Activated CD8-positive, alpha-beta memory T cell treated with anti-CD3 and anti-CD28 coated beads, Interleukin-2, amount 50 U/mL, for 48 hours (primary cell): ENCODE data around the gene PPP1R14C.
"Not testable (repeated sequence)": the region's sequence is repeated elsewhere in the genome, so short reads cannot be mapped to it uniquely, and the experiment has no call there.

Source experiments
- DNase-seq: peaks from one replicate; pipeline ENCODE4 v3.0.0-alpha.2; 2020

The PPP1R14C gene

DNA sequence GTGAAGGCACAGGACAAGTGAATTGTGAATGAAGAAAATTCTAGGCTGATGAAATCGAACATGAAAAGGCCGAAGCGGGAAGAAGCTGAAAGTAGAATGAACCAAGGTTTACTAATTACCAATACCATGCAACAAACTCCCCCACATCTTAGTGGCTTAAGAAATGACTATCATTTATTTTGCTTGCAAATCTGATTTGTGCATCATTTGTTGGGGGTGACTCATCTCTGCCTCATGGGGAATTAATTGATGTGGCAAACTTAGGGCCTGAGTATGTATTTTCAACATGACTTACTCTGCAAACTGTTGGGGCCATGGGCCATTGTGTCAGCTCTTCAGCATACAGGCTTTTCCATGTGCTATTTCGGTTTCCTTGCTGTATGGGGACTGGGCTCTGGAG is 26.8 kb downstream of the PPP1R14C start:
- DNase-seq = no peak

DNA sequence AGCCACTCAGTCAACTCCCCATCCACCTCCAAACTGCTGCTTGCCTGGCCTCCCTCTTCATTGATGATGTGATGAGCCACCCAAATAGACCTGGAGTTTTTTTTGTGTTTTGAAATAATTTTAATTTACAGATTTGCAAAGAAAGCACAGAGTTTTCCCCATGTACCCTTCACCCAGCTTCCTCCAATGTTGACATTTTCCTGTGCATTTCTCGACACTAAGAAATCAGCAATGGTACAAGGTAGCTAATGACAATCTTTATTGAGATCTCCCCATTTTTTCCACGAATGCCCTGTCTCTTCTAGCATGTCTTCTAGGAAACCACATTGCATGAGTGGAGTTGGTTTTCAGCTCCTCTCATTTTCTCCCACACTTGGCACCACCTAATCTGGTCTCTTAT is 30.1 kb downstream of the PPP1R14C start:
- no peak for DNase-seq

DNA sequence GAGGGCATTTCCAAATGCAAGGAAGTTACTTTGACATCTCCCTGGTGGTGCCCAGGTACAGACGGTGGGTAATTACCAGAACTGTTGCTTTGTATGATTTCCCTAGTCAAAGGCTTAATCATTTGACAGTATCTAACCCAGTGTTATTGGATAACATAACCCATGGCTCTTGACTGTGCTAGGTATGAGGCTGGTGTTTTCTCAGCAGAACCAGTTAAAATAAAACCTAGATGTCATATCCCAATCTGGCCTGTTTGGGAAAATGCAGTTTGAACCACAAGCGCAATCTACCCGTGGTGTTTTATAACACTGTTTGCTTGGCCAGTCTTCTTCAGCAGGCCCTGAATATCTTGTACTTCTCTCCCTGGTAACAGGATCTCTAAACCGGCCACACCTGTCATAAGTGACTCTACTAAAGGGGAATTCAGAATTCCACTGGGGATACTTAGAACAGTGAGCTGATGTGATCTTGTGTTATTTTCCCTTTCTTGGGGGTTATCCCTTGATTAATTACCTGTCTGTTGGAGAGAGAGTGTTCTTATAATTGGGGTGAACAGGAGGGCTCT is 32.8 kb downstream of the PPP1R14C start:
- no peak for DNase-seq

DNA sequence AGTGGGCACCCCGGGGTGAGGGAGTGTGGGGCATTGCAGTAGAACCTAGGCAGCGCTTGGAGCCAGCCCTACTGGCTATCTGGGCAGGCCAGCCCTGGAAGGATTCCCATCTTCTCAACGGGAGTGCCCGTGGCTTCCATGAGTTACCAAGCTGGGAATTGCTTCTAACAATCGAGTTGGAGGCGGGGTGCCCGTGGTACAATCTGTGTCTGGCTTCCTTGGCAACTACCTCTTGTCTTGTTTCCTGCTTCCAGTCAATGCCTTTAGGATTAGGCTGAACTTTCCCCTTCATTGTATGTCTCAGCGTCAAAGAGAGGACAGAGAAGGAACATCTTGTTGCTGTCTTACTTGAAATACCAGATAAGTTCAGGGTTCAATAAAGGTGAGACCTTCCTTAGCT is 33.3 kb downstream of the PPP1R14C start:
- no peak for DNase-seq

DNA sequence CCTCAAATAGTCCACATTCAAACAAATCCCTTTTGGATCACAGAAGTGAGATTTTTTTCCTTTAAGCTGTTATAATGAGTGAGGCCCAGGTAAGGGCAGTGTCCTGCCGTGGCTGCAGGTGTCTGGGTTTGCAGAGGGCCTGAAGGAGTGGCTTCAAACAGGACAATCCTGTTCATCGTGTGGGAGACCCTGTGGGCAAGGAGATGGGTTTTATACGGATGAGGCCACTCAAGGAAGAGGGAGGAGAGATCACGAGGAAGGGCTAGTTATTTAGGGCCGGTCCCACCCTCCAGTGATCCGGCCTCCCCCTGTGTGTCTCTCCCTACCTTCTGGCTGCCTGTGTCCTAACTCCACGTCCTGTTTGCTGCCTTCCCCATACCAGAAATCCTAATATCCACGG is 33.8 kb downstream of the PPP1R14C start:
- no peak for DNase-seq

DNA sequence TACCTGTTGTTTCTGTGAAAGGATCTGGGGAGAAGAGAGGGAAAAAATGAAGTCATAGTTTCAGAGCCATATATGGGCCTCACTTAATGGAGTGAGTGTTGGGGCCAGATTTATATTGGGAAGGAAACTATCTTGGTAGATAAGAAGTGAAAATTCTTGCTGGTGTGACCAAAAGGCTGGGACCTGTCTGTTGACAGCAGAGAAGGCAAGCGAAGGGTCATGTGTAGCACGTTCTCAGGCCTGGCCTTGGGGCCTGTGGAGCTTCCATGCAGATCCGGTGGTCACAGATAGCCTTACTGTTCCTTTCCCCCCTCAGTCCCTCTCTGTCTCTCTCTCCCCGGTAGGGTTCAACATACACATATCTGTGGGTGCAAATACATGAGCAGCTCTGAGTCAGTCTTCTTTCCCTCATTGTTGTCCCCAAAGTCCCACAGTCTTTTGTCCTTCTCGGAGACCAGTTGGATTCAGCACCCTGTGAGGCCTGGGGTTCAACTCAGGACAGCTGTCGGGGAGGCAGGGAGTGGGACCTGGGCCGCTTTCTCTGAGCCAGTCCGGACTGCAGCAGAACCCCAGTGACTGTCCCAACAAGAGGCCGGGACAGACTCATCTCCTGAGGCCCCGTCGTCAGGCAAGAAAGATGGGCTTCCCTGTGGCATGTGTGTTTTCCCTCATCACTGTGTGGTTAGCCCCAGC is 34.6 kb downstream of the PPP1R14C start:
- no peak for DNase-seq

DNA sequence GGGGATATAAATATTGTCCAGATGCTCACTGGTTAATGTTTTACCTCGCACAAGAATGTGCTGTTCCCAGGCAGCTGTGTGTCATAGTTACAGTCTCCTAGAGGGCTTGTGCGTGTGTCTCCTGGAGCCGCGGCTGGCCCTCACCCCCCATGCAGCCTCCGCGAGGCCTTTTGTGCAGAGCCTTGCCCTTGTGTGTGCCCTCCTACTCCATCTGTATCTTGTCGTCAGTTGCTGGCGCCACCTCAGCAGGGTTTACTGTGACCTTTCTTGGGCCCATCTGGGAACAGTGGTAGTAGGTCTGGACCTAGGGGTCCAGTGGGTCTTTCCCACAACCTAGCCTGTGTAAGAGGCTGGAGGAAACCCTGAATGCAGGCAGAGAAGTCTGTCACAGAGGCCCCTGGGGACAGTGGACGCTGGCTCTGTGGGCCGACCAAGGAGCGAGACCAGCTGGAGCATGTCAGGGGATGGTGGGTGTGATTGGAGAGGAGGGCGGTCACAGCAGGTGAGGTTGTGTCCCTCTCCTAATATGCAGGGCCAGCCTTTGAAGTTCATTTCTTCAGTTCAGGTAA is 35.2 kb downstream of the PPP1R14C start:
- DNase-seq = no peak

DNA sequence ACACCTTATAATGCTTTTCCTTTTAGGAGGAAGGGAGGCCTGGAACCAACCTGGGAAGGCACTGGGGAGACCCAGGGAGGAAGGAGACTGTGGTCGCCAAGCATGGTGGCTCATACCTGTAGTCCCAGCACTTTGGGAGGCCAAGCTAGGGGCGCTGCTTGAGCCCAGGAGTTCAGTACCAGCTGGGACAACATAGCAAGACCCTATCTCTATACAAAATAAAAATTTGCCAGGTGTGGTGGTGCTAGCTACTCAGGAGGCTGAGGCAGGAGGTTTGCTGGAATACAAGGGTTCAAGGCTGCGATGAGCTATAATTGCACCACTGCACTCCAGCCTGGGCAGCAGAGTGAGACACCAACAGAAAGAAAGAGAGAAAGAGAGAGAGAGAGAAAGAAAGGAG is 36.2 kb downstream of the PPP1R14C start:
- no peak for DNase-seq

DNA sequence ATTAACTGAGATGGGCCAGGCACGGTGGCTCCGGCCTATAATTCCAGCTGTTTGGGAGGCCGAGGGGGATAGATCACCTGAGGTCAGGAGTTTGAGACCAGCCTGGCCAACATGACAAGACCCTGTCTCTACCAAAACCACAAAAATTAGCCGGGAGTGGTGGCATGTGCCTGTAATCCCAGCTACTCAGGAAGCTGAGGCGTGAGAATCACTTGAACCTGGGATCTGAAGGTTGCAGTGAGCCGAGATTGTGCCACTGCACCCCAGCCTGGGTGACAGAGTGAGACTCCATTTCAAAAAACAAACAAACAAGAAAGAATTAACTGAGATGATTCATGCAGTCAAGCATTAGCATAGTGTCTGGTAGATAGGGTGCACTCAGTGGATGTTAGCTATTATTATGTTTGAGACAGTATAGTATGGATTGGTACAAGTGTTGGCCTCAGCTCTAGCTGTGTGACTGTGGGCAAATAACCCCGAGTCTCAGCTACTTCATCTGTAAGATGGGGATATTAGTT is 37.1 kb downstream of the PPP1R14C start:
- not testable (repeated sequence) for DNase-seq

DNA sequence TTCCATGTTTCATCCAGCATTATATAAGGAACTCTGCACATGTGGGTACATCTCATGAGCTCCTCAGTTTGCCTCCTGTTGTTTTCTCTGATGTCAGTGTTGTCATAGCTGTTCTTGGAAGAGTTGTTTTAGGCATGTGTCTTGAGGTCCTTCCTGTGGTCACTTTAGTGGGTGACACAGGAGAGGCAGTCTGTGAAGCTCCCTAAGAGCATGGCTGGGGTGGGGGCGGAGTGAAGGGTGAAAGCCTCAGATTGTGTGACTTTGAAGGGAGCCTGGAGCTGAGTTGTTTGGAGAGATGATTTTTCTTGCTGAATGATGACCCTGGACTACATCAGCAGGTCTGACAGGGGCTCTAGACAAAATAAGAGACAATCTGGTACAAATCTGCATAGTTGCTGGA is 37.7 kb downstream of the PPP1R14C start:
- DNase-seq = no peak

DNA sequence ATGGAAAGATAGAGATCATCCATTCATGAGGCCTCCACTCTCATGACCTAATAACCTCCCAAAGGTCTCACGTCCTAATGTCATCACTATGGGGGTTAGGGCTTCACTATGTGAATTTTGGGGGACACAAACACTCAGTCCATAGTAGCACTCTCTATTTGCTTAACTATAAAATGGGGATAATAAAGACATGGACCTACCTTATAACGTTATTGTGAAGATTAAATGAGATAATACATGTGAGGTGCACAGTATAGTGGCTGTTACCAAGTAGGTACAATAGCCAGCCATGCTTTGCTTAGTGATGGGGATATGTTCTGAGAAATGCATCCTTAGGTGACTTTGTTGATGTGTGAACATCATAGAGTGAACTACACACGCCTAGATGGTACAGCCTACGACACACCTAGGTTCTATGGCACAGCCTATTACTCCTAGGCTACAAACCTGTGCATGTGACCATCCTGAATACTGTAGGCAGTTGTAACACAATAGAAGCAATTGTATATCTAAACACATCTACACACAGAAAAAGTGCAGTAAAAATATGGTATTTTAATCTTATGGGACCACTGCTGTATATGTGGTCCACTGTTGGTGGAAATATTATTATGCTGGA is 39.7 kb downstream of the PPP1R14C start:
- no peak for DNase-seq

DNA sequence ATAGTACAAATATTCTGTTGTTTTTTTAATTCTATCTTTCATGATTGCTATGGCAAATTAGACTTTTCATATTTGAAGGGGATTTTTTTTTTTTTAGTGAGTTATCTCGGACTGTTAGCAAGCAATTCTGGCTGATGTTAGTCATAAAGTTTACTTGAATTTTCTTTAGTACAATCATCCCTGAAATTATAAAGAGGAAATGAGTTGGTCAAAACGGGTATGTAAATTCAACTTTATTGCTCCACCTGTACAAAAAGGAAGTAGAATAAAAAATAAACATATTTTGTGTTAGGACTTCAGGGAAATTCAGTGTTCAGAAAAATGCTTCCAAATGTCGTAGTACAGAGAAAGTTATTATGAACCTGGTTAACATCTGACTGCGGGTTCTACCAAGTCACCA is 40.3 kb downstream of the PPP1R14C start:
- DNase-seq = no peak

DNA sequence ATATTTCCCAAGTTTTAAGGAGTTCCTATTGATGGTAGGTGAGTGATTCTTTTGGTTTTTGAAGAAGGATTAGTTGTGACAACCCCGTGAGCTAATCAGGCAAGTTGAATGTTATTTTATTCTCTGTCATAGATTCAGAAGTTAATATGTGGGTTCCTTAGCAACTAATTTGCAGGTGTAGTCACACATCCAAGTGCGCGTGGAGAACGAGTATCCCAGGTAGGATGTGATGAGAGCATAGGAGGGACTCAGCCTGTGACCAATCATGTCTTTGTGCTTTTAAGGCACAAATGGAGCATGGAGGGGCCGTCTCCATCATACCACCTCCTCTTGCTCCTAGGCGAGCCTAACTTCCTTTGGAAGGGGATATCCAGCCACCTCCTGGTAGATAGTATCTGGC is 41.1 kb downstream of the PPP1R14C start:
- DNase-seq = no peak

DNA sequence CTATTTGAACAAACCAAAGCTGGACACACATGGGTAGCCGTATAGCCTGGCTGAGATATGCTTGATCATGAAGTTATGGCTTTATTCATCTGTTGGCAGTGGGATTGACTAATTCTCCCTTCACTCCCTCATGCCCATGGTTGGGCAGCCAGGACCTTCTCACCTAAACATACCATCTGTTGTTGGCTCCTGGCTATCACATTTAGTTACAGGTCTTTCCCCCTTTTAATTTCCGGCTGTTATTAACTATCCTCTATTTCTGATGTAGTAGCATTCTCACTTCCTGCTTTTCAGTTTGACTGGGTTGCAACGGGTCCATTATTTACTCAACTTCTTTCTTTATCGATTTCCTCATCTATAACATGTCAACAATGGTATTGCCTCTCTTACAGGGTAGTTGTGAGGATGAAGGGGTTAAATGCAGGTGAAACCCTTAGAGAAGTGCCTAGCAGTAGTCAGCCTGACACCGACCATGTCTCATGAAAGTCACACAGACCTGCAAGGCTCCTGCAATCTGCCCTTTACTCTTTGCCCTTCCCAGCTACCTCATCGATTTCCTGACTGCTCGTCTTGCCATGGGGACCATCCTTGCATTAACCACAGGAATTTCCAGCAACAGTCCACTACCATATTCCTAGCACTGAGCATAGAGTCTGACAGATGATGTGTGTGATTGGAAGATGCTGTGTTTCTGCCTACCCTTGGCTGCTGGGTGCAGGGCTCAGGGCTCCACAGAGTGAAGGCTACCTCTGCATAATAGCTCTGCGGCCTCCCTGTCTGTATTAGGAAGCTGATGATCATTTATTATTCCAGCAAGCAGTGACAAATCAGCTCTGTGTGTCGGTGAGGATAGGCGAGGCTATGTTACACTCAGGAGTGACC is 42.2 kb downstream of the PPP1R14C start:
- no peak for DNase-seq

DNA sequence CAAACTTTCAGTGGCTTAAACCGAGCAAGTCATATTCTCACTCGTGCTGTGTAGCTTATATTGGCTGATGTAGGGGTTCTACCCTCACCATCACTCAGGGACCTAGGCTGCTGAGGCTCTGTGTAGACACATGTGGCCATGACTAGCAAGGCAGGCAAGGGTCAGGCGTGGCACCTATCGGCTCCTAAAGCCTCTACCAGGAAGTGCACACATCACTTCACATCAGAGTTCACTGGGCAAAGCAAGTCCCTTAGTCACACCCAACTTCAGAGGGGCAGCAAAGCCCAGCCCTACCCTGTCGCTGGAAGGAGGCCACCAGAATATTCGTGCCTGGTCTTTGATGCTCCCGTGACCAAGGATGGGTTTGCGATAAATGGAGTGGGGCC is 42.9 kb downstream of the PPP1R14C start:
- DNase-seq = no peak

DNA sequence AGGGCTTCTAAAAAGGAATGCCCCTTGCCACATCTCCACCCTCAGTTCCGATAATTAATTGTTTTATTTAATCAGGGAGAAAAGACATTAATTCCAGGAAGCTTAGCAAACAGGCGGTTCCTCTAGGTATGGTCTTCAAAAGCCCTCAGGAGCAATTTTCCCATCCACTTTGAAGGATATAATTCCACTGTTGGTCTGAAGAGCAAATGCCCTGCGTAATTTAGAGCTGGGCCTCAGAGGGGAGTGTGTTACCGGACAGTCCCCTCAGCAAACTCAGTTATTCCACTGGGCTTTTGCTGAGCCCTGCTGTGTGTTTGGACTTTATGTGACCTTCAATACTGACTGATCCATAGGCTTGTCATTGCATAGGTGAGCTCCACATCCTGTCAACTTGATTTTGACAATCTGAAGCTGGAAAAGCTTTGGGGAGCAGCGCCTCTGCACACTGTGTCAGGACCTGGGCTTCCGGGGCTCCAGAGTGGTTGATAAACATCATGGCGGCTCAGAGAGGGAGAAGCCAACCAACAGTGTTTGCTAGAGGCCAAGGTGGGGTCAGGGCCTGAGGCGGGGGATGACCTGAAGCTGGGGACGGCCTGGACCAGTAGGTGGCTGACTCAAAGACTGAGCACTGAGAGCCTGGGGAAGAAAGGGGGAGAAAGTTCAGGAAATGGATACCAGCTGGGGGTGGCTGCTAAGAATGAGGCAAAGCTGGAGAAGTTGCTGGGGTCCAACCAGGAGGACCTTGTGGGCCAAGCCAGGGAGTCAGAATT is 43.5 kb downstream of the PPP1R14C start:
- no peak for DNase-seq

DNA sequence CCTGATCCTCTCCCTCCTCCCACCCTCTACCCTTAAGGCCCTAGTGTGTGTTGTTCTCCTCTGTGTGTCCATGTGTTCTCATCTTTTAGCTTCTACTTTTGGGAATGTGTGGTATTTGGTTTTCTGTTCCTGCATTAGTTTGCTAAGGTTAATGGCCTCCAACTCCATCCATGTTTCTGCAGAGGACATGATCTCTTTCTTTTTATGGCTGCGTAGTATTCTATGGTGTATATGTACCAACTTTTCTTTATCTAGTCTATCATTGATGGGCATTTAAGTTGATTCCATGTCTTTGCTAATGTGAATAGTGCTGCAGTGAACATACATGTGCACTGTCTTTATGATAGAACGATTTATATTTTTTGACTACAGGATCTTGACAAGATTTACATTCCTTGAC is 44.6 kb downstream of the PPP1R14C start:
- DNase-seq = not testable (repeated sequence)

DNA sequence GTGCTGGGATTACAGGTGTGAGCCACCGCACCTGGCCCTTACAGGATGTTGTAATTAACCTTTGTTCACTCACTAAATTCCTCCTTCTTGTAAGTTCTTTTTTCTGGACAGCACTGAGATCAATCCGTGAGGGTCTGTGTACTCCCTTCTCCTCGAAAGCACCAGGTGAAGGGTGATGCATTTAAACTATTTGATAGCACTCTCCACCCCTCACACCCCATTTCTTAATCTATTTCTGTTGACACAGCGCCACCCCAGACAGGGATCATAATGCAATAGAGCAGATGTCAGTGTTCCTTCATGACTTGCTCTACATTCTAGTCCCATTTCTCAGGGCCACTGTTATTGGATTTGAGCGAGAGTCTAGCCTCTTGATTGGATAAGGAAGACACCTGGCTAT is 46.3 kb downstream of the PPP1R14C start:
- DNase-seq = no peak

DNA sequence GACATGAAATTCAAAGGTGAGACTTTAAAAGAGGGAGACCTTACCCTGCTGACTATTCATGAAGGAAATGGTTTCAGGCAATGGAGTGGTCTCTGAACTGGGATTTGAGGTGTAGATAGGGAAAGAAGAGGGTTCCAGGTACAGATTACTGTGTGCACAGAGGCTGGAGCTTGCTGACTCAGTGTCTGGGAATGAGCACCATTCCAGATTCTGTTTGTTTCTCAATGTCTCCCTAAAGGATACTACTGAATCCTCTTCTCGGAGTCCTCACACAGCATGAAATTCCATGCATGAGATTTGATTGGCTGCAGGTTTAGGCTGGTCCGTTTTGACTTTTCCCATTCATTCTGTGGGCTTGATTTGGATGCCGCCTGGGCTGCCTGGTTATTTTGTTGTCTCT is 49.0 kb downstream of the PPP1R14C start:
- DNase-seq = no peak

DNA sequence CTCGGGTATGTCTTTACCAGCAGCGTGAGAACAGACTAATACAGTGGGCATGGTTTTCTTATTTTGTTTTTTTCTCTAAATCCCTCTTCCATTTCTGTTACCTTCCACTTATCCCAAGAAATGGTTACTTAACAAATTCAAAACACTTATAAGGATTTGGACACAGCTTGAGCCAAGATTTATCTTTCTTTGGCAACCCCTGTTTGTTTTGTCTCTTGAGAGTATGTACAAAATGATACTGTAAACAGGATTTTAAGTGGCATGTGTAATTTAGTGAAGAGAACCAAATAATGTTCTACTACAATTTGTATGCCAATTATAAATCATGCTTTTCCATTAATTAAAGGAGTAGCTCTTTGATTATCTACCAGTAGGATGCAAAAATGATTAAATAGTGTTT is 51.4 kb downstream of the PPP1R14C start:
- no peak for DNase-seq

DNA sequence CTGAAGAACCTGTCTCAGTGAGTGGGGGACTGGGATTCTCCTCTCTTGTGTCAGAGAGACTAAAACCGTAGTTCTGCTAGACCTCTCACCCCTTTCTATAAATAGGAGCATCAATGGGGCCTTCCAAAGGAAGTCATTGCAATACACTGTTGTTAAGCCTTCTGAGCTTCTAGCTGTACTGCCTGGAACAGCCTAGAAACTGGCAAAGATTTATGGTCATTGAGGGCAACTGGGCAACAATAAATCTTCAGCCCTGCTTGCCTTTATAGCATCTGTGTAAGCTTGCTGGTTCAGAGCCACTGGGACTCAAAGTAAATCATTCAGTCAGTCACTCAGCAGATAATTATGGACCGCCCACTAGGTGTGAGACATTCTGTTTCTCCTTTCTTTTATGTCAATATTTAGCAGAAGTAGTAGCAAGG is 53.2 kb downstream of the PPP1R14C start:
- no peak for DNase-seq
